ENCODE measurements around the gene AKAP13.

DNA sequence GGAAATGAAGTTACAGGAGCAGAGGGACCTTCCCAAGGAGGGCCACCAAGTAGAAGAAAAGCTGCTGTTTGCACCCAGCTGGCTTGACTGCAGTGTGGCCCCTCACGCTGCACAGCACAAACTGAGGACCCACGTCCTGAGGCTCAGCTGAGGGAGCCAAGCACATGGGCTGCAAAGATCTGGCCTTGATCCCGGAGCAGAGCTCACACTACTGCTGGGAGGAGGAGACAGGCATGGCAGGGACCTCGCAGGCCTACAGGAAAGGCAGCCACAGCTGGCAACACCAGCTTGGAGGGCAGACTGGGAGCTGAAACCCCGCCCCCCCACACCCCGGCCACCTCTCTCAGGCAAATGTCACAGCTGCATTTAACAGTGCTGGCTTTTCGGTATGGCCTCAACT lies 374.6 kb downstream of the AKAP13 start:
- TF ChIP-seq, protein P1, sequence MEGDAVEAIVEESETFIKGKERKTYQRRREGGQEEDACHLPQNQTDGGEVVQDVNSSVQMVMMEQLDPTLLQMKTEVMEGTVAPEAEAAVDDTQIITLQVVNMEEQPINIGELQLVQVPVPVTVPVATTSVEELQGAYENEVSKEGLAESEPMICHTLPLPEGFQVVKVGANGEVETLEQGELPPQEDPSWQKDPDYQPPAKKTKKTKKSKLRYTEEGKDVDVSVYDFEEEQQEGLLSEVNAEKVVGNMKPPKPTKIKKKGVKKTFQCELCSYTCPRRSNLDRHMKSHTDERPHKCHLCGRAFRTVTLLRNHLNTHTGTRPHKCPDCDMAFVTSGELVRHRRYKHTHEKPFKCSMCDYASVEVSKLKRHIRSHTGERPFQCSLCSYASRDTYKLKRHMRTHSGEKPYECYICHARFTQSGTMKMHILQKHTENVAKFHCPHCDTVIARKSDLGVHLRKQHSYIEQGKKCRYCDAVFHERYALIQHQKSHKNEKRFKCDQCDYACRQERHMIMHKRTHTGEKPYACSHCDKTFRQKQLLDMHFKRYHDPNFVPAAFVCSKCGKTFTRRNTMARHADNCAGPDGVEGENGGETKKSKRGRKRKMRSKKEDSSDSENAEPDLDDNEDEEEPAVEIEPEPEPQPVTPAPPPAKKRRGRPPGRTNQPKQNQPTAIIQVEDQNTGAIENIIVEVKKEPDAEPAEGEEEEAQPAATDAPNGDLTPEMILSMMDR (IDR thresholded peaks at IDR 0.05; ENCODE audit: low read depth, low read length): no peak
- no peak for TF ChIP-seq POLR2A (IDR thresholded peaks at IDR 0.05; ENCODE audit: extremely low read depth, insufficient read length)

Data from NB4 (cell line).